ENCODE results near the gene CTIF. TPM values are rescaled to one million over a fixed set of nuclear protein-coding genes. Genes with fewer than 3 reads are reported as not detected.

The CTIF gene
- total and polyA plus RNA-seq, 5 donors from 2014 or later, result 0.23 to 1.8 TPM; not detected in 3

DNA sequence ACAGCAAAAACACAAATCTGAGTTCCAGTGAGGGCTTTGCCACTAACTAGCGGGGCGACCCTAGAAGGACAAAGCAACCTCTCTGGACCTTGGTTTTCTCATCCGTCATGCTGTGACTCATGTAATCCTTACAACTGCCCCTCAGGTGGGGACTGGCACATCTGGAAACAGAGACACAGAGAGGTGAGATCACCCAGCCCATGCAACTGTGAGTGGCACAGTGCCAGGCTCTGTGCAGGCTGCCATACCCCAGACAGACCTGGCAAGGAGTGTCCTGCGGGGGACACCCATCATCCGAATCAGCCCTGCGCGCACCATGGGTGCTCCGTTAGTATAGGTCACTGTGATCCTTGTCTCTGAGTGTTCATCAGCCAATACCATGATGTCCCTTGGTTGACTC is 213.6 kb downstream of the CTIF start:
- no peaks in the 10 kb centered on the region for H3K4me1 ChIP-seq (ENCODE audit: control insufficient read depth, insufficient read depth, low read length, poor library complexity, severe bottlenecking)
- no peaks in the 10 kb centered on the region for H3K36me3 ChIP-seq (ENCODE audit: control insufficient read depth, insufficient read depth, low read length)
- no peaks in the 10 kb centered on the region for H3K36me3 Mint-ChIP-seq
- H3K27me3 Mint-ChIP-seq, result peaks cover 6% of the 10 kb centered on the region
- no peak overlapping the region for H3K4me3 Mint-ChIP-seq
- no peak for DNase-seq
- H3K4me1 Mint-ChIP-seq, result no peaks in the 10 kb centered on the region
- H3K27me3 ChIP-seq (ENCODE audit: control insufficient read depth, insufficient read depth, low read length), result no peaks in the 10 kb centered on the region
- no peak for ATAC-seq (ENCODE audit: low read depth in 2 of 2)
- no peaks in the 10 kb centered on the region for H3K9me3 Mint-ChIP-seq
- no peak overlapping the region for H3K27ac Mint-ChIP-seq
- no peak overlapping the region for H3K27ac ChIP-seq (ENCODE audit: insufficient read depth, low read length, poor library complexity, severe bottlenecking)
- no peaks in the 10 kb centered on the region for H3K9me3 ChIP-seq (ENCODE audit: control insufficient read depth in 2 of 2, low read length in 2 of 2)
- H3K4me3 ChIP-seq (ENCODE audit: low read depth, low read length), result no peak overlapping the region

DNA sequence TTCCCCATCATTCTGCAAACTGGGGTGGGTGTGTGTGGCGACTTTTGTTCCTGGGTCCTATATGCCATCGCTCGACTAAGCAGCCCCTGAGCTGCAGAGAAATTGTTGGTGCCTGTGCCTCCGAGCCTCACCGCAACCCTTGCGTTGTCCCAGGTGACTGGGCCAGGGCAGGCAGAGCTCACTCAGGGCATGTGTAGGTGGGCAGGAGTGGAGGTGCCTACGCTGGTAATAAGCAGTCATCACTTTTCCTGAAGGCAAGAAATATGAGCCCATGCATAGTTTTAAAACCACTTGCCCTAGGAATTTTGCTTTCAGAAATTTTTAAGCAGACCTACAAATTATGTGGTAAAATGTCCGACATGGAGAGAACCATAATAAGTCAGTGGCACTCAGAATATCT is 214.1 kb downstream of the CTIF start:
- H3K27me3 ChIP-seq (ENCODE audit: control insufficient read depth, insufficient read depth, low read length), result no peaks in the 10 kb centered on the region
- H3K27ac ChIP-seq (ENCODE audit: insufficient read depth, low read length, poor library complexity, severe bottlenecking), result no peak overlapping the region
- no peak overlapping the region for H3K27ac Mint-ChIP-seq
- peaks cover 6% of the 10 kb centered on the region for H3K27me3 Mint-ChIP-seq
- no peak for DNase-seq
- H3K9me3 Mint-ChIP-seq, result no peaks in the 10 kb centered on the region
- H3K4me3 Mint-ChIP-seq, result no peak overlapping the region
- ATAC-seq (ENCODE audit: low read depth in 2 of 2), result no peak
- H3K4me1 Mint-ChIP-seq, result no peaks in the 10 kb centered on the region
- H3K36me3 ChIP-seq (ENCODE audit: control insufficient read depth, insufficient read depth, low read length), result no peaks in the 10 kb centered on the region
- no peaks in the 10 kb centered on the region for H3K36me3 Mint-ChIP-seq
- H3K9me3 ChIP-seq (ENCODE audit: control insufficient read depth in 2 of 2, low read length in 2 of 2), result no peaks in the 10 kb centered on the region
- H3K4me1 ChIP-seq (ENCODE audit: control insufficient read depth, insufficient read depth, low read length, poor library complexity, severe bottlenecking), result no peaks in the 10 kb centered on the region
- H3K4me3 ChIP-seq (ENCODE audit: low read depth, low read length), result no peak overlapping the region

DNA sequence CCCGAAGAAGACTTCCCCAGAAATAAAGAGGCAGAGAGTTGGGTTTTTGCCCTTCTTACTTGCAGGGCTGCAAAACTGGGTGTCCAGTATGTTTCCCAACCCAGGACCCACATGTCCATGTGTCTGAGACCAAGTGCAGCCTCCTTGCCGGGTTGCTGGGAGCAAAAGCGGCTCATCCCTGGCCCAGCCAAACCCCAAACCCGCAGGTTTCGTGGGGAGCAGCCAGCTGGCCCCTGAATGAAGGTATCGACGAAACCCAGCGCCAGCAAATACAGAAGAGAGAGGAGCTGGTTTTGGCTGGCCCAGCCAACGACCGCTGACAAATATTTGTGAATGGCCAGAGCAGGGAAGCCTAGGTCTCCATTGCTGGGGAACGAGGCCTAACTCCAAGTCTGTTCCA is 214.9 kb downstream of the CTIF start:
- Mint-ChIP-seq H3K4me3 (no peak overlapping the region), H3K27ac (no peak overlapping the region), H3K36me3 (no peaks in the 10 kb centered on the region), H3K27me3 (peaks cover 6% of the 10 kb centered on the region), H3K4me1 (no peaks in the 10 kb centered on the region), H3K9me3 (no peaks in the 10 kb centered on the region)
- Histone ChIP-seq H3K27me3 (ENCODE audit: control insufficient read depth, insufficient read depth, low read length) (no peaks in the 10 kb centered on the region), H3K4me3 (ENCODE audit: low read depth, low read length) (no peak overlapping the region), H3K4me1 (ENCODE audit: control insufficient read depth, insufficient read depth, low read length, poor library complexity, severe bottlenecking) (no peaks in the 10 kb centered on the region), H3K9me3 (ENCODE audit: control insufficient read depth in 2 of 2, low read length in 2 of 2) (no peaks in the 10 kb centered on the region), H3K36me3 (ENCODE audit: control insufficient read depth, insufficient read depth, low read length) (no peaks in the 10 kb centered on the region), H3K27ac (ENCODE audit: insufficient read depth, low read length, poor library complexity, severe bottlenecking) (no peak overlapping the region)
- DNase-seq, result no peak
- no peak for ATAC-seq (ENCODE audit: low read depth in 2 of 2)

DNA sequence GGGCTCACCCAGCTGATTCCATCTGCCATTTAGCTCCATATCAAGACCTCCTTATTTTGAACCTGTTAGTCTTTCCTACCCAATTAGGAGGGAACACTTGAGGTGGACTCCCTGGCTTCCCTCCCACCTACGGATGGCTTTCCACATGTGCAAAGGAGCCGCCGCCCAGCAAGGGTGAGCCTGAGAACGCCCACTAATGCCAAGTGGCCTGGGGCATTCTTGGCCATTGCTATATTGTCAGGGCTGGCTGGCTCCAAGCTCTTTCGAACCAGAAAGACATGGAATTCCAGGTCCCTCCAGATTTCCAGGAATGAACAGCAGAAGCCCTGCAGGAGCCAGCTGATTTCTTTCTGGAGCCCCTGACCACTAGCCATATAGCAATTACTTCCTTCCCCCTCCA is 215.7 kb downstream of the CTIF start:
- no peaks in the 10 kb centered on the region for H3K9me3 ChIP-seq (ENCODE audit: control insufficient read depth in 2 of 2, low read length in 2 of 2)
- Mint-ChIP-seq H3K27ac (no peak overlapping the region), H3K9me3 (no peaks in the 10 kb centered on the region), H3K4me1 (no peaks in the 10 kb centered on the region), H3K36me3 (no peaks in the 10 kb centered on the region), H3K4me3 (no peak overlapping the region), H3K27me3 (peaks cover 6% of the 10 kb centered on the region)
- no peaks in the 10 kb centered on the region for H3K4me1 ChIP-seq (ENCODE audit: control insufficient read depth, insufficient read depth, low read length, poor library complexity, severe bottlenecking)
- H3K36me3 ChIP-seq (ENCODE audit: control insufficient read depth, insufficient read depth, low read length), result no peaks in the 10 kb centered on the region
- no peak overlapping the region for H3K27ac ChIP-seq (ENCODE audit: insufficient read depth, low read length, poor library complexity, severe bottlenecking)
- no peak overlapping the region for H3K4me3 ChIP-seq (ENCODE audit: low read depth, low read length)
- no peaks in the 10 kb centered on the region for H3K27me3 ChIP-seq (ENCODE audit: control insufficient read depth, insufficient read depth, low read length)
- DNase-seq (no peak), ATAC-seq (ENCODE audit: low read depth in 2 of 2) (no peak)

DNA sequence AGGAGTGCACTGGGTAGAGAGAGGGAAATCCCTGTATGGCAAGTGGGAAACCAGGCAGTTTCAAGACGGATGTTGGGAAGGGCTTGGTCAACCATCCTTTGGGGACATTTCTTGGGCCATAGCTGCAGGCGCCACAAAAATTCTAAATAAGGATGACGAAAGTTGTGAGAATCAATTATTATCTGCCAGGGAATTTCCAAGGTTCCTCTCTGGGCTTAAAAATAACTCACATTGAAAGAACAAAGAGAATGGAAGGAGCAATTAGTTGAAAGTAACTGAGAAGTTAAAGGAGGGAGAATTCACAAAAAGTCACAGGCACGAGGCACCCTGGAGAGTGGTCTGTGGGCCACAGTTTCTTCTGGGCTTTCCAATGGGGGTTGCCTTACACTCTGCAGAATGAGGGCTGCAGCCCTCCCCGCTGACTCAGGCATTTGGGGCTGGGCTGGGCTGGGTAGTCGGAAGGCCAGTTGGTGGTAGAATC is 216.2 kb downstream of the CTIF start:
- Mint-ChIP-seq H3K4me1 (no peaks in the 10 kb centered on the region), H3K27me3 (peaks cover 6% of the 10 kb centered on the region), H3K36me3 (no peaks in the 10 kb centered on the region), H3K4me3 (no peak overlapping the region), H3K9me3 (no peaks in the 10 kb centered on the region), H3K27ac (no peak overlapping the region)
- H3K27ac ChIP-seq (ENCODE audit: insufficient read depth, low read length, poor library complexity, severe bottlenecking), result no peak overlapping the region
- no peaks in the 10 kb centered on the region for H3K4me1 ChIP-seq (ENCODE audit: control insufficient read depth, insufficient read depth, low read length, poor library complexity, severe bottlenecking)
- ATAC-seq (ENCODE audit: low read depth in 2 of 2) (no peak), DNase-seq (no peak)
- H3K27me3 ChIP-seq (ENCODE audit: control insufficient read depth, insufficient read depth, low read length), result no peaks in the 10 kb centered on the region
- no peak overlapping the region for H3K4me3 ChIP-seq (ENCODE audit: low read depth, low read length)
- H3K36me3 ChIP-seq (ENCODE audit: control insufficient read depth, insufficient read depth, low read length), result no peaks in the 10 kb centered on the region
- H3K9me3 ChIP-seq (ENCODE audit: control insufficient read depth in 2 of 2, low read length in 2 of 2), result no peaks in the 10 kb centered on the region

DNA sequence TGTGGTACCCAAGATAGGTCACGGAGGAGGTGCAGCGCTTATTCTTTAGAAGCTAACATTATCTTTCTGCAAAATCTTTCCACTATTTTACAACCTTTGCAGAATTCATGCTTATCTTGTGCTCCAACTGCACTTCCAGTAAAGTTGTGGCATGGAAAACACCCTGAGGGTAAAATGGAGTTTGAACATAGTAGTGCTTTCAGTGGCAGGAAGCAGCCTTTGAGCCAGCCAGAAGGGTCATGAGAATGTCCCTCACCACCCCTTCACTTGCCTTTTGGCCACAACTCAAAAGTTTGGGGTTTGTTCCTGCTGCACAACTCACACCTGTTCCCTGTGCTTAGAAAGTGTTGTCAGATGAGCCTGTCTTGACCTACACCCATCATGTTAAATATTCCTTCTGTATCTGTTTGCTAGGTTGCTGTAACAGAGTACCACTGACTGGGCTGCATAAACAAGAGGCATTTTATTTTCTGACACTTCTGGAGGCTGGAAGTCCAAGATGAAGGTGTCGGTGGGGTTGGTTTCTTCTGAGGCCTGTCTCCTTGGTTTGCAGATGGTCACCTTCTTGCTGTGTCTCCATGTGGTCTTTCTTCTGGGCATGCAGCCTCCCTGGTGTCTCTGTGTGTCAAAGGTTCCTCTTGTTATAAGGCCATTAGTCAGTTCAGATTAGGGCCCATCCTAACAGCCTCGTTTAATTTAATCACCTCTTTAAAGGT is 217.8 kb downstream of the CTIF start:
- Histone ChIP-seq H3K27ac (ENCODE audit: insufficient read depth, low read length, poor library complexity, severe bottlenecking) (no peak overlapping the region), H3K4me3 (ENCODE audit: low read depth, low read length) (no peak overlapping the region), H3K27me3 (ENCODE audit: control insufficient read depth, insufficient read depth, low read length) (no peaks in the 10 kb centered on the region), H3K36me3 (ENCODE audit: control insufficient read depth, insufficient read depth, low read length) (no peaks in the 10 kb centered on the region), H3K9me3 (ENCODE audit: control insufficient read depth in 2 of 2, low read length in 2 of 2) (no peaks in the 10 kb centered on the region), H3K4me1 (ENCODE audit: control insufficient read depth, insufficient read depth, low read length, poor library complexity, severe bottlenecking) (no peaks in the 10 kb centered on the region)
- no peak overlapping the region for H3K4me3 Mint-ChIP-seq
- H3K9me3 Mint-ChIP-seq, result no peaks in the 10 kb centered on the region
- no peaks in the 10 kb centered on the region for H3K36me3 Mint-ChIP-seq
- DNase-seq (no peak), ATAC-seq (ENCODE audit: low read depth in 2 of 2) (no peak)
- H3K27me3 Mint-ChIP-seq, result no peaks in the 10 kb centered on the region
- peak overlapping the region in 1 of 3 donors; percentile 62 for H3K27ac Mint-ChIP-seq
- H3K4me1 Mint-ChIP-seq, result no peaks in the 10 kb centered on the region

DNA sequence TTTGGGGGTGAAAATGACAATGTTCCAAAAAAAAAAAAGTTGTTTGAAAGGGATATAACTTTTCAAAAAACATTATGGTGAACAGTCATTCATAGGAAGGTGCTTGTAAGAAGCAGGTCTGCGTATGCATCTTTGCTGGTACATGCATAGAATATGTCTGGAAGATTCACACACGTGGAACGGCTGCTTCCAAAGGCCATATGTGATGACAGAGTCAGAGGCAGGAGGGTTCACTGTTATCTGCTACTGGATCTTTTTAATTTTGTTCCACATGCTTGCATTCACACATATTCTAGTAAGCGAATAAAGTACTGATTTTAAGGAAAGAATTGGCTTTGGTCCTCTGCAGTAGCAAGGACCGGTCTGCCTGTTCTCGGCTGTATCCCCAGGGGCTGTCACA is 218.5 kb downstream of the CTIF start:
- Histone ChIP-seq H3K36me3 (ENCODE audit: control insufficient read depth, insufficient read depth, low read length) (no peaks in the 10 kb centered on the region), H3K4me1 (ENCODE audit: control insufficient read depth, insufficient read depth, low read length, poor library complexity, severe bottlenecking) (no peaks in the 10 kb centered on the region), H3K9me3 (ENCODE audit: control insufficient read depth in 2 of 2, low read length in 2 of 2) (no peaks in the 10 kb centered on the region), H3K4me3 (ENCODE audit: low read depth, low read length) (no peak overlapping the region), H3K27ac (ENCODE audit: insufficient read depth, low read length, poor library complexity, severe bottlenecking) (no peak overlapping the region), H3K27me3 (ENCODE audit: control insufficient read depth, insufficient read depth, low read length) (no peaks in the 10 kb centered on the region)
- no peaks in the 10 kb centered on the region for H3K4me1 Mint-ChIP-seq
- DNase-seq, result no peak
- H3K27ac Mint-ChIP-seq, result no peak overlapping the region
- no peaks in the 10 kb centered on the region for H3K9me3 Mint-ChIP-seq
- H3K27me3 Mint-ChIP-seq, result no peaks in the 10 kb centered on the region
- ATAC-seq (ENCODE audit: low read depth in 2 of 2), result no peak
- no peak overlapping the region for H3K4me3 Mint-ChIP-seq
- H3K36me3 Mint-ChIP-seq, result no peaks in the 10 kb centered on the region

DNA sequence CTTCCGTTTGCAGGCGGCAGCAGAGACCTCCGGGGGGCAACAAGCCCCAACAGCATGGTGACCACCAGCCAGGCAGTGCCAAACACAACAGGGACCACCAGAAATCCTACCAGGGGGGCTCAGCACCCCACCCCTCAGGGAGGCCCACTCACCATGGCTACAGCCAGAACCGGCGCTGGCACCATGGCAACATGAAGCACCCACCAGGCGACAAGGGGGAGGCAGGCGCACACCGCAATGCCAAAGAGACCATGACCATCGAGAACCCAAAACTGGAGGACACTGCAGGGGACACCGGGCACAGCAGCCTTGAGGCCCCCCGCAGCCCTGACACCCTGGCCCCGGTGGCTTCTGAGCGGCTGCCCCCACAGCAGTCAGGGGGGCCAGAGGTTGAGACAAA is 219.1 kb downstream of the CTIF start:
- H3K4me3 Mint-ChIP-seq, result no peak overlapping the region
- ATAC-seq (ENCODE audit: low read depth in 2 of 2), result no peak

More for the DNA sequence above, 219.1 kb downstream of the CTIF start:
- Mint-ChIP-seq H3K27me3 (no peaks in the 10 kb centered on the region), H3K4me1 (no peaks in the 10 kb centered on the region), H3K36me3 (no peaks in the 10 kb centered on the region), H3K9me3 (no peaks in the 10 kb centered on the region), H3K27ac (no peak overlapping the region)
- H3K27ac ChIP-seq (ENCODE audit: insufficient read depth, low read length, poor library complexity, severe bottlenecking), result no peak overlapping the region
- H3K4me3 ChIP-seq (ENCODE audit: low read depth, low read length), result no peak overlapping the region
- no peaks in the 10 kb centered on the region for H3K4me1 ChIP-seq (ENCODE audit: control insufficient read depth, insufficient read depth, low read length, poor library complexity, severe bottlenecking)
- H3K27me3 ChIP-seq (ENCODE audit: control insufficient read depth, insufficient read depth, low read length), result no peaks in the 10 kb centered on the region
- DNase-seq, result no peak
- no peaks in the 10 kb centered on the region for H3K36me3 ChIP-seq (ENCODE audit: control insufficient read depth, insufficient read depth, low read length)
- no peaks in the 10 kb centered on the region for H3K9me3 ChIP-seq (ENCODE audit: control insufficient read depth in 2 of 2, low read length in 2 of 2)
